Measurements from ENCODE around the gene TUT4.

TUT4 gene

GRCh38 chr1:52595061-52595460 lies 42.2 kb upstream of the TUT4 start:
- TF ChIP-seq RAD21 (IDR thresholded peaks at IDR 0.05; ENCODE audit: low read depth) (no peak), TCF12 (IDR thresholded peaks at IDR 0.05; ENCODE audit: low read depth) (no peak), EP300 (IDR thresholded peaks at IDR 0.05; ENCODE audit: borderline replicate concordance) (no peak), CEBPB (IDR thresholded peaks at IDR 0.05) (no peak), TEAD4 (IDR thresholded peaks at IDR 0.05) (no peak), USF1 (IDR thresholded peaks at IDR 0.05) (no peak), FOXM1 (IDR thresholded peaks at IDR 0.05; ENCODE audit: borderline replicate concordance, low read depth) (no peak), YY1 (IDR thresholded peaks at IDR 0.05; ENCODE audit: low read depth) (no peak), TAF1 (IDR thresholded peaks at IDR 0.05; ENCODE audit: low read depth) (no peak)
- TF ChIP-seq, protein P1, sequence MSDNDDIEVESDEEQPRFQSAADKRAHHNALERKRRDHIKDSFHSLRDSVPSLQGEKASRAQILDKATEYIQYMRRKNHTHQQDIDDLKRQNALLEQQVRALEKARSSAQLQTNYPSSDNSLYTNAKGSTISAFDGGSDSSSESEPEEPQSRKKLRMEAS (IDR thresholded peaks at IDR 0.05) = no peak
- TF ChIP-seq, protein P2, sequence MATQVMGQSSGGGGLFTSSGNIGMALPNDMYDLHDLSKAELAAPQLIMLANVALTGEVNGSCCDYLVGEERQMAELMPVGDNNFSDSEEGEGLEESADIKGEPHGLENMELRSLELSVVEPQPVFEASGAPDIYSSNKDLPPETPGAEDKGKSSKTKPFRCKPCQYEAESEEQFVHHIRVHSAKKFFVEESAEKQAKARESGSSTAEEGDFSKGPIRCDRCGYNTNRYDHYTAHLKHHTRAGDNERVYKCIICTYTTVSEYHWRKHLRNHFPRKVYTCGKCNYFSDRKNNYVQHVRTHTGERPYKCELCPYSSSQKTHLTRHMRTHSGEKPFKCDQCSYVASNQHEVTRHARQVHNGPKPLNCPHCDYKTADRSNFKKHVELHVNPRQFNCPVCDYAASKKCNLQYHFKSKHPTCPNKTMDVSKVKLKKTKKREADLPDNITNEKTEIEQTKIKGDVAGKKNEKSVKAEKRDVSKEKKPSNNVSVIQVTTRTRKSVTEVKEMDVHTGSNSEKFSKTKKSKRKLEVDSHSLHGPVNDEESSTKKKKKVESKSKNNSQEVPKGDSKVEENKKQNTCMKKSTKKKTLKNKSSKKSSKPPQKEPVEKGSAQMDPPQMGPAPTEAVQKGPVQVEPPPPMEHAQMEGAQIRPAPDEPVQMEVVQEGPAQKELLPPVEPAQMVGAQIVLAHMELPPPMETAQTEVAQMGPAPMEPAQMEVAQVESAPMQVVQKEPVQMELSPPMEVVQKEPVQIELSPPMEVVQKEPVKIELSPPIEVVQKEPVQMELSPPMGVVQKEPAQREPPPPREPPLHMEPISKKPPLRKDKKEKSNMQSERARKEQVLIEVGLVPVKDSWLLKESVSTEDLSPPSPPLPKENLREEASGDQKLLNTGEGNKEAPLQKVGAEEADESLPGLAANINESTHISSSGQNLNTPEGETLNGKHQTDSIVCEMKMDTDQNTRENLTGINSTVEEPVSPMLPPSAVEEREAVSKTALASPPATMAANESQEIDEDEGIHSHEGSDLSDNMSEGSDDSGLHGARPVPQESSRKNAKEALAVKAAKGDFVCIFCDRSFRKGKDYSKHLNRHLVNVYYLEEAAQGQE (IDR thresholded peaks at IDR 0.05; ENCODE audit: low read depth) = no peak

- TF ChIP-seq ZBTB7A (IDR thresholded peaks at IDR 0.05; ENCODE audit: low read depth) (no peak), FOXM1 (IDR thresholded peaks at IDR 0.05; ENCODE audit: borderline replicate concordance, low read depth) (no peak), NFIC (IDR thresholded peaks at IDR 0.05) (no peak), TAF1 (IDR thresholded peaks at IDR 0.05; ENCODE audit: low read depth) (no peak), TEAD4 (IDR thresholded peaks at IDR 0.05) (no peak), USF1 (IDR thresholded peaks at IDR 0.05) (no peak), EP300 (IDR thresholded peaks at IDR 0.05; ENCODE audit: borderline replicate concordance) (no peak), RAD21 (IDR thresholded peaks at IDR 0.05; ENCODE audit: low read depth) (no peak), CEBPB (IDR thresholded peaks at IDR 0.05) (no peak), EGR1 (IDR thresholded peaks at IDR 0.05) (no peak), TCF12 (IDR thresholded peaks at IDR 0.05; ENCODE audit: low read depth) (no peak), CREB1 (IDR thresholded peaks at IDR 0.05; ENCODE audit: low read depth) (no peak)
- TF ChIP-seq, protein P1 (IDR thresholded peaks at IDR 0.05) = no peak
- TF ChIP-seq, protein P2 (IDR thresholded peaks at IDR 0.05; ENCODE audit: low read depth) = no peak
These were observed 40.6 kb upstream of the TUT4 start for GRCh38 chr1:52593495-52593894.

GRCh38 chr1:52592637-52593323 lies 39.9 kb upstream of the TUT4 start:
- no peak for TF ChIP-seq TCF12 (IDR thresholded peaks at IDR 0.05; ENCODE audit: low read depth)
- TF ChIP-seq EGR1 (IDR thresholded peaks at IDR 0.05) = no peak
- TF ChIP-seq CREB1 (IDR thresholded peaks at IDR 0.05; ENCODE audit: low read depth) = no peak
- TF ChIP-seq TAF1 (IDR thresholded peaks at IDR 0.05; ENCODE audit: low read depth) = no peak

DNA sequence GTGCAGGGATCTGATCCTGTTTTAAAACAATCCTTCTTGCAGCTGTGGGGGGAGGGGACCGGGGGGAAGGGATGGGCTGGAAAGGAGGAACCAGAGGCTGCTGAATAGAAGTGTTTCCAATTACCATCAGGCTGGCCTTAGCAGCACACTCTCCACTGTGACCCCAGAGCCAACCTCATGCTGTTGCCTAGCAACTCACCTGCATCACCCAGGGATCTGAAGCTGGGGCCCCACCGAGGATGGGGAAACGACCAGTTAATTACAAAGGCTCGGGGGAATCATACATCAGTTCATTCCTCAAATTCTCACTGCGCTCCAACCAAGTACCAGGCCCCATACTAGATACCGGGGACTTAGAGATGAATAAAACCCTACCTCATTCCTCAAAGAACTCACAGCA lies 37.4 kb upstream of the TUT4 start:
- TF ChIP-seq CREB1 (IDR thresholded peaks at IDR 0.05; ENCODE audit: low read depth) (no peak), RAD21 (IDR thresholded peaks at IDR 0.05; ENCODE audit: low read depth) (no peak), USF1 (IDR thresholded peaks at IDR 0.05) (no peak), YY1 (IDR thresholded peaks at IDR 0.05; ENCODE audit: low read depth) (no peak), EGR1 (IDR thresholded peaks at IDR 0.05) (no peak), TCF12 (IDR thresholded peaks at IDR 0.05; ENCODE audit: low read depth) (no peak)
- TF ChIP-seq, protein P1 (IDR thresholded peaks at IDR 0.05) = no peak

GRCh38 chr1:52588535-52588934 lies 35.6 kb upstream of the TUT4 start:
- no peak for TF ChIP-seq USF1 (IDR thresholded peaks at IDR 0.05)
- TF ChIP-seq YY1 (IDR thresholded peaks at IDR 0.05; ENCODE audit: low read depth) = no peak
- TF ChIP-seq EGR1 (IDR thresholded peaks at IDR 0.05) = no peak
- TF ChIP-seq TEAD4 (IDR thresholded peaks at IDR 0.05) = no peak
- TF ChIP-seq, protein P2 (IDR thresholded peaks at IDR 0.05; ENCODE audit: low read depth) = no peak
- no peak for TF ChIP-seq CREB1 (IDR thresholded peaks at IDR 0.05; ENCODE audit: low read depth)
- no peak for TF ChIP-seq CEBPB (IDR thresholded peaks at IDR 0.05)
- TF ChIP-seq ZBTB7A (IDR thresholded peaks at IDR 0.05; ENCODE audit: low read depth) = no peak
- TF ChIP-seq TCF12 (IDR thresholded peaks at IDR 0.05; ENCODE audit: low read depth) = no peak
- no peak for TF ChIP-seq NFIC (IDR thresholded peaks at IDR 0.05)
- TF ChIP-seq EP300 (IDR thresholded peaks at IDR 0.05; ENCODE audit: borderline replicate concordance) = no peak
- TF ChIP-seq TAF1 (IDR thresholded peaks at IDR 0.05; ENCODE audit: low read depth) = no peak
- TF ChIP-seq FOXM1 (IDR thresholded peaks at IDR 0.05; ENCODE audit: borderline replicate concordance, low read depth) = no peak
- TF ChIP-seq, protein P1 (IDR thresholded peaks at IDR 0.05) = no peak
- TF ChIP-seq RAD21 (IDR thresholded peaks at IDR 0.05; ENCODE audit: low read depth) = no peak
